GM20000 (cell line): Measurements from ENCODE around the gene PLCB4.

Experiments
- DNase-seq: peaks from one replicate; pipeline ENCODE4 v3.0.0; 2012; ENCODE audit warnings: low spot score
- TF ChIP-seq, protein P1 (sequence below): IDR thresholded peaks from 2 replicates; pipeline ENCODE4 v1.5.1; 2012; ENCODE audit warnings: mild to moderate bottlenecking, control low read depth; ENCODE audit errors: extremely low read depth, missing control alignments

The PLCB4 gene

DNA sequence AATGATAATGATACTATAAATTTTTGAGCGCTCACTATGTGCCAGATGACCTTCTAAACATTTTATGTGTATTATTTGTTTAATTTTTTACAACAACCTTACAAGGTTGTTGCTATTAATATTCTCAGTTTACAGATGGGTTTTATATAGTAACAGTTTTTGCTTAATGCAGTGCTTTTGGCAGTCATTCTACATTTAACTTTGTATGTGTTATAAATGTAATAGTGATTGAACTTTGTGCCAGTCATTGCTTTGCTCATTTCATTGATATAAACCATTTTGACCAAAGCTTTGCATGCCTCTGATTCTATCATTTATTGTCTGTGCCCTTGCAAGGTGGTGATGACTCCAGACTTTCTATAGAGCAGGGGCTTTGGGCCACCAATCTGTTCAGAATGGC lies 239.2 kb downstream of the PLCB4 start:
- no peak for DNase-seq
- TF ChIP-seq, protein P1, sequence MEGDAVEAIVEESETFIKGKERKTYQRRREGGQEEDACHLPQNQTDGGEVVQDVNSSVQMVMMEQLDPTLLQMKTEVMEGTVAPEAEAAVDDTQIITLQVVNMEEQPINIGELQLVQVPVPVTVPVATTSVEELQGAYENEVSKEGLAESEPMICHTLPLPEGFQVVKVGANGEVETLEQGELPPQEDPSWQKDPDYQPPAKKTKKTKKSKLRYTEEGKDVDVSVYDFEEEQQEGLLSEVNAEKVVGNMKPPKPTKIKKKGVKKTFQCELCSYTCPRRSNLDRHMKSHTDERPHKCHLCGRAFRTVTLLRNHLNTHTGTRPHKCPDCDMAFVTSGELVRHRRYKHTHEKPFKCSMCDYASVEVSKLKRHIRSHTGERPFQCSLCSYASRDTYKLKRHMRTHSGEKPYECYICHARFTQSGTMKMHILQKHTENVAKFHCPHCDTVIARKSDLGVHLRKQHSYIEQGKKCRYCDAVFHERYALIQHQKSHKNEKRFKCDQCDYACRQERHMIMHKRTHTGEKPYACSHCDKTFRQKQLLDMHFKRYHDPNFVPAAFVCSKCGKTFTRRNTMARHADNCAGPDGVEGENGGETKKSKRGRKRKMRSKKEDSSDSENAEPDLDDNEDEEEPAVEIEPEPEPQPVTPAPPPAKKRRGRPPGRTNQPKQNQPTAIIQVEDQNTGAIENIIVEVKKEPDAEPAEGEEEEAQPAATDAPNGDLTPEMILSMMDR, result no peak

DNA sequence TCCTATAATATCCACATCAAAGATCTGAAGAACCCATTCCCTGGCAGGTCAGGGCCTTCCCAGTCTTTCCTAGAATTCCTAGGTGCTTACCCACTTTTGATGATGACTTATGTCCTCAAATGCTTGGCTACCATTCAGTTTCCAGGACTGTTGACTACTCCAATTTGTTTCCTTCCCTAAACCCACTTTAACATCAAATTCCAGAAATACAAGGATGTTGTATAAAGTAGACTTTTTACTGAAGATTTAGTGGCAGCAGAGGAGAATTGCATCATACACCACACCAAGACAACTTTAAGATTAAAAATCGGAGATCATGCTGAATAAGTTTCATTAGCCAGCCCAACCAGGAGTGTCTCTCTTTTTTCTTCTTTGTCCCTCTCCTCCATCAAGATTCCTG lies 242.2 kb downstream of the PLCB4 start:
- TF ChIP-seq, protein P1, result no peak
- no peak for DNase-seq

DNA sequence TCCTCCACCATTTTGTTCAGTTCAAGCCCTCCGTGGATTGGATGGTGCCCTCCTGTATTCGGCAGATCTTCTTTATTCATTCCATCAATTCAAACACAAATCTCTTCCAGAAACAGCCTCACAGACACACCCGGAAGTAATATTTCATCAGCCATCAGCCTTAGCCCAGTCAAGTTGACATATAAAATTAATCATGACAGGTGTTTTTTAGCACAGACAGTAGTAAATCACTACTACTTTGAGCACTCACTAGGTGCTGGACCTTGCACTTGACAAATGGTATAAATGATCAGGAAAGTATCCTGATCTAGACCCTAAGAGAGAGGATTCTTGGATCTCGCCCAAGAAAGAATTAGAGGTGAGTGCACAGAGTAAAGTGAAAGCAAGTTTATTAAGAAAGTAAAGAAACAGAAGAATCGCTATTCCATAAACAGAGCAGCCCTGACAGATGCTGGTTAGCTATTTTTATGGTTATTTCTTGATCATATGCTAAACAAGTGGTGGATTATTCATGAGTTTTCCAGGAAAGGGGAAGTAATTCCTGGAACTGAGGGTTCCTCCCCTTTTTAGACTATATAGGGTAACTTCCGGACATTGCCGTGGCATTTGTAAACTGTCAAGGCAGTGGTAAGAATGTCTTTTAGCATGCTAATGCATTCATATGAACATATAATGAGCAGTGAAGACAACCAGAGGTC lies 250.9 kb downstream of the PLCB4 start:
- DNase-seq, result no peak
- TF ChIP-seq, protein P1, result no peak

DNA sequence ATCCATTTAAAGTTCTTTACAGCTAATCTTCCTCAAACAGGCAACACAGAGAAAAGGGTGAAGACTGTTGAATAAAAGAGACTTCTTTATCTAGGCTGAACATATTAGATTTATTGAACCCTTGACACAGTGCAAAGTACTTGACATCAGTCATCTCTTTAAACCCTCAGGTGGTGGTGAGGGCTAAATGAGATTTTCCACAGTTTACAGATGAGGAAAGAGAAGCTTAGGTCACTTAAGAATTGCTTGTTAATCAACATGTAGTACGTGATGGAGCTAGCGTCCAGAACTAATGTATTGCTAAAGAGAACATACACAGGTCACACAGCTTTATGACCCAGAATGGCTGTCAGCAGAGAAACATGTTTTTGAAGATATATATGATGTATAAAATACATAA lies 252.1 kb downstream of the PLCB4 start:
- TF ChIP-seq, protein P1, result no peak
- DNase-seq, result no peak

DNA sequence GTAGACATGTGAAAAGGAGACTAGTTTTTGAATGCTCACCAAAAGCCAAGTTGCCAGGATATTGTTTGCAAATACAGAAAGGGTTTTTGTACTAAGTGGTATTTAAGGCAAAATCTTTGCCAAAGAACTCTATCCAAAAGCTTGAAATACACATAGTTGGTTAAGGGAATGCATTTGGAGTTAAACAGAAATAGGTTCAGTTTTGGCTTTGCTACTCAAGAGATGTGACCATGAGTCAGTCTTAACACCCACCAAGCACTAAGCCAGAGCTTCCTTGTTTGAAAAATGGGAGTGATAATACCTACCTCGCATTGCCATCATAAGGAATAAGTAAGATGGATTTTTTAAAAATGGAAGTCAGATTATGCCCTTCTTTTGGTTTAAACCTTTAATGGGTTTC lies 253.8 kb downstream of the PLCB4 start:
- DNase-seq, result no peak
- TF ChIP-seq, protein P1, result no peak

DNA sequence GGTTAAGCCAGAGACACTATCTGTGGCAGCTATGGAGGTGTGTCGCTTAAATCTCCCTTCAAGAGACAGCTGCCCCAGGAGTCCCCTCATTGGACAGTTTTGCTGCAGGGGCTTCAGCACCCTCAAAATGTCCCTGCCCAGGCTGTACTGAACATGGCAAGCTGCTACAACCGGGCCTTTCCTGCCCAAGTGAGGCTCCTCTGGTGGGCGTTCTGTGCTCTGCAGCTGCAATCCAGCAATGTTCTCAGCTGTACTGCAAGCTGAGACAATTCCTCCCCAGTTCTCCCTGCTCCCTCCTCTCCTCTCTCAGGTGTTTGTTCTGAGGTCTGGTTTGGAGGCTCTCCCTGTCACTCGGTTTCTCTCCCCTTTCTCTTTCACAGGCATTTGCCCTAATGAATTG lies 254.7 kb downstream of the PLCB4 start:
- no peak for DNase-seq
- TF ChIP-seq, protein P1, result no peak

DNA sequence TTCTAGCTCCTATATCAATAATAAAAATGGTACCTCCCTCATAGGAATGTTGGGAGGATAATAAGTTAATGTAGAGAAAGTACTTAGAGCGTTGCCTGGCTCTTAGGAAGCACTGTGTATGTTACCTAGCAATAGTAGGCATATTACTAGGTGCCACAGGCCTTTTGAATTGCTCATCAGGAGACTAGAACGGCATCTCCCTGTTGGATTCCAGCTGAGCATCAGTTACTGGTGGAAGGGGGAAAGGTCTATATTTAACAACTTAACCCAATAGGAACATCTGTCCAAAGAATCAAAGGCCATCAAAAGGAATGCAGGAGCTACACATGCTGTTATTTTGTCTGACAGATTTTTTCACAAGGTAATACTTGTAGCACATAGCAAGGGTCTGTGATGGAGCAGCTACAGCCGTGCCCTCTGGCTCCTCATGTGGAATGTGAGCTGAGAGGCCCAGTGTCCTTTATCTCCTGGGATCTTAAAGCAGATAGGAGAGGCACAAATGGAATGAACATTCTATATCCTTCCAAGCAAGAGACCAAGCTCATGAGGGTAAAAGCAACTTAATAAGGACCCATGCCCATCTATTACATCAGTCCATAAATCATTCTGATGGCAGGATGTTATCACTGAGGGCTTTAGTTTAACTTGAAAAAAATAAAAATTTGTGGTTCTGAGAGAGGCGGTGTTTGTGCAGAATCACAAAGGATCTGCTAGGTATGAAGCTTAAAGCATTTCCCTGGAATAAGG lies 260.6 kb downstream of the PLCB4 start:
- DNase-seq, result no peak
- TF ChIP-seq, protein P1, result no peak
